ENCODE results near the gene MED15.
"Not testable (repeated sequence)": the region's sequence is repeated elsewhere in the genome, so short reads cannot be mapped to it uniquely, and the experiment has no call there.

MED15 gene

DNA sequence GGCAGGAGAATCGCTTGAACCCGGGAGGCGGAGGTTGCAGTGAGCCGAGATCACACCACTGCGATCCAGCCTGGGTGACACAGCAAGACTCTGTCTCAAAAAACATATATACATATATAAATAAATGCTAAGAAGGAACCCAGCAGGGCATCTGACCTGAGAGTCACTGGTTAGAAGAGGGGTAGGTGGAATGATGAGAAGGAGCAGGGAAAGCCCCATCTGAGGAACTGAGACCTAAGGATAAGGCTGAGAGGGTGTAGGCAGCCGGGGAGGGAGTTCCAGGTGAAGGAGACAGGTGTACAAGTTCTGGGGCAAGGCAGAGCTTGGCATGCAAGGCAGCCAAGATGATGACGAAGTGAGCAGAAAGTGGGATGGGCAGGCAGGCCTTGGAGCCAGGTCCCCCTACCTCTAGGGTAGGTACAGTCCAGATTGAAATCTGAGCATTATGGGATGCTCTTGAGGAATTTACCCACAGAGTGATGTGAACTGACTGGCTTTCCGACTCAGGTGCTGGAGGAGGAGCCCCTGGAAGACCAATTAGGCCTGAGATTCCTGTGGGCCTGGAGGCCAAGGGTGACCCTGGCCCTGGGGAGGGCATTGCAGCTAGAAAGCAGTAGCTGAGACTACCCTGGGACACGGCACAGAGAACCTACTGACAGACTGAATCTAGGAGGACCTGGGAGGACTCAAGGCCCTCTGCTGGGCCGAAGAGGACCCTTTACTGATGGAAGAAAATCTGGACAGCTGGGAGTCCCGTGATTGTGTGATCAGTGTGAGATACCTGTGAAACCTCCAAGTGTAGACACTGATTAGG lies 34.6 kb upstream of the MED15 start:
- peak overlapping the region; percentile 79 for H3K27ac Mint-ChIP-seq
- H3K4me1 Mint-ChIP-seq (ENCODE audit: low read depth): peaks cover 41% of the 10 kb centered on the region
- no peaks in the 10 kb centered on the region for H3K27me3 Mint-ChIP-seq
- H3K9me3 Mint-ChIP-seq (ENCODE audit: low read depth): no peaks in the 10 kb centered on the region
- H3K4me3 Mint-ChIP-seq: no peak overlapping the region
- peaks cover 8% of the 10 kb centered on the region for H3K36me3 Mint-ChIP-seq

DNA sequence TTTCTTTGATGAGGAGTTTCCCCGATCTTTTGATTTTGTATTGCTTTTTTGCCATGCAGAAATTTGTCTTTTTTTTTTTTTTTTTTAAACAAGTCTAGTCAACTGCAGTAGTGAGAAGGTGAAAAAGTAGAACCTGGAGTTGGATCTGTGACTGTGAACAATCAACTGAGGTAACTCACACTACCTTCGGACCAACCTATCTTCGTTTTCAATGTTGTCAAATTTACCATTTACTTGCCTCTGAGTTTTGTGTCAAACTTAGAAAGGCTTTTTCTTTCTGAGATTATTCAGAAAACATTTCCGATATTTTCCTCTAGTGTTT lies 32.3 kb upstream of the MED15 start:
- Mint-ChIP-seq H3K9me3 (ENCODE audit: low read depth) (no peaks in the 10 kb centered on the region), H3K4me1 (ENCODE audit: low read depth) (peaks cover 36% of the 10 kb centered on the region), H3K4me3 (peak overlapping the region; percentile 3), H3K36me3 (peaks cover 8% of the 10 kb centered on the region), H3K27ac (peak overlapping the region; percentile 84), H3K27me3 (no peaks in the 10 kb centered on the region)

DNA sequence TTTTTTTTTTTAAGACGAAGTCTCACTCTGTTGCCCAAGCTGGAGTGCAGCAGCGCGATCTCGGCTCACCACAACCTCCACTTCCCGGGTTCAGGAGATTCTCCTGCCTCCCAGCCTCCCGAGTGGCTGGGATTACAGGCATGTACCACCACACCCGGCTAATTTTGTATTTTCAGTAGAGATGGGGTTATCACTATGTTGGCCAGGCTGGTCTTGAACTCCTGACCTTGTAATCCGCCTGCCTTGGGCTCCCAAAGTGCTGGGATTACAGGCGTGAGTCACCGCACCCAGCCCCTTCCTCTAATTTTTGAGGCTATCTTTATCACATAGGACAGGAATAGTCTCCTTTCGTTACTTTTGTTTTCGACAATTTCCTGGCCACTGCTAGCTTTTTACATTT lies 31.8 kb upstream of the MED15 start:
- H3K4me1 Mint-ChIP-seq (ENCODE audit: low read depth): peaks cover 37% of the 10 kb centered on the region
- not testable (repeated sequence) for H3K9me3 Mint-ChIP-seq (ENCODE audit: low read depth); H3K27me3 Mint-ChIP-seq; H3K4me3 Mint-ChIP-seq; H3K36me3 Mint-ChIP-seq
- peak overlapping the region; percentile 84 for H3K27ac Mint-ChIP-seq

DNA sequence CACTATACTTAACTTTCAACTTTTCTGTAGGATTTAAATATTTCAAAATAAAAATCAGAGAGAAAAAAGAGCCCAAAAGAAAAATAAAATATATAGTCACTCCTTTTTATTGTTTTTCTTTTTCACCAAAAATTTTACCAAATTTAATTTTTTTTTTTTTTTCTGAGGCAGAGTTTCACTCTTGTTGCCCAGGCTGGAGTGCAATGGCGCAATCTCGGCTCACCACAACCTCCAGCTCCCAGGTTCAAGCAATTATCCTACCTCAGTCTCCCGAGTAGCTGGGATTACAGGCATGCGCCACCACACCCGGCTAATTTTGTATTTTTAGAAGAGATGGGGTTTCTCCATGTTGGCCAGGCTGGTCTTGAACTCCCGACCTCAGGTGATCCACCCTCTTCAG lies 29.4 kb upstream of the MED15 start:
- not testable (repeated sequence) for H3K27ac Mint-ChIP-seq
- peaks cover 33% of the 10 kb centered on the region for H3K4me1 Mint-ChIP-seq (ENCODE audit: low read depth)

DNA sequence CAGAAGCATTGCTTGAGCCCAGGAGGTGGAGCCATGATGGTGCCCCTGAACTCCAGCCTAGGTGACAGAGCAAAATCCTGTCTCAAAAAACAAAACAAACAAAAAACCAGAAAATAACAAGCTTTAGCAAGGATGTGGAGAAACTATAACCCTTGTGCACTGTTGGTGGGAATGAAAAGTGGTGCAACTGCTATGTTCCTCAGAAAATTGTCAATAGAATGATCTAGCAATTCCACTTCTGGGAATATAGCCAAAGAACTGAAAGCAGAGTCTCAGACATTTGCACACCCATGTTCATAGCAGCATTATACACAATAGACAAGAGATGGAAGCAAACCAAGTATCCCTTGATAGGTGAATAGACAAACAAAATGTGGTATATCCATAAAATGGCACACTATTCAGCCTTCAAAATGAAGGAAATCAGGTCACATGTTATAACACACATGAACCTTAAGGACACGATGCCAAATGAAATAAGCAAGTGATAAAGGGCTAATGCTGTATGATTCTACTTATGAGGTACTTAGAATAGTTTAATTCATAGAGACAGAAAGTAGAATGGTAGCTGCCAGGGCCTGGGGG lies 27.7 kb upstream of the MED15 start:
- Mint-ChIP-seq H3K27me3 (no peaks in the 10 kb centered on the region), H3K9me3 (ENCODE audit: low read depth) (no peaks in the 10 kb centered on the region), H3K4me3 (no peak overlapping the region), H3K36me3 (peaks cover 9% of the 10 kb centered on the region), H3K4me1 (ENCODE audit: low read depth) (peaks cover 30% of the 10 kb centered on the region), H3K27ac (no peak overlapping the region)

More for the DNA sequence above, 29.4 kb upstream of the MED15 start:
- not testable (repeated sequence) for H3K9me3 Mint-ChIP-seq (ENCODE audit: low read depth); H3K27me3 Mint-ChIP-seq; H3K36me3 Mint-ChIP-seq; H3K4me3 Mint-ChIP-seq

DNA sequence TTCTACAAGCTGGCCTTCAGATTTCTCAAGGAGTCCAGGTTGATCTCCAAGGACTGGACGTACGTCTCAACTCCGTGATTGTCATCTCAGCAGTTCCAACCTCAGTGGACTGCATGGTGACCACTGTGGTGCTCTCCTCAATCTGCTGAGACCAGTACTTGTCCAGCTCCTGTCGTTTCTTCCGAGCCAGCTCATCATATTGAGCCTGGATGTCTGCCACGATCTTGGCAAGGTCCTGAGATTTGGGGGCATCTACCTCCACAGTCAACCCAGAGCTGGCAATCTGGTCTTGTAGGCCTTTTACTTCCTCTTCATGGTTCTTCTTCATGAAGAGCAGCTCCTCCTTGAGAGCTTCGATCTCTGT lies 24.3 kb upstream of the MED15 start:
- not testable (repeated sequence) for H3K36me3 Mint-ChIP-seq; H3K9me3 Mint-ChIP-seq (ENCODE audit: low read depth); H3K4me3 Mint-ChIP-seq; H3K27me3 Mint-ChIP-seq; H3K27ac Mint-ChIP-seq
- peaks cover 21% of the 10 kb centered on the region for H3K4me1 Mint-ChIP-seq (ENCODE audit: low read depth)

DNA sequence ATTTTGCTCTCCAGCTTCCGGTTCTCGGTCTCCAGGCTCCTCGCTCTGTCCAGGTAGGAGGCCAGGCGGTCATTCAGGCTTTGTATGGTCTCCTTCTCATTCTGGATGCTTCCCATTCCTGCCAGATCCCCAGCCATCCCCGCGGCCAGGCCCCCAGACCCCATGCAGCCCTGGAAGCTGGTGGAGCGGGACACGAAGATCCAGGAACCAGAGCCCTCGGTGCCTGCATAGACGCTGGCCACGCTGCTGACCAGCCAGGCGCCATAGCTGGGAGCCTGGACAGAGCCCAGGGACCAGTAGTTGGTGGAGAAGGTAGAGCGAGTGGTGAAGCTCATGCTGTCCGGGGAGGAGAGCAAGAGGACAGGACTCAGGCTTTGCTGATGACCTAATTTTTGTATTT lies 23.6 kb upstream of the MED15 start:
- Mint-ChIP-seq H3K27me3 (no peaks in the 10 kb centered on the region), H3K36me3 (peaks cover 9% of the 10 kb centered on the region), H3K4me1 (ENCODE audit: low read depth) (peaks cover 25% of the 10 kb centered on the region), H3K27ac (no peak overlapping the region), H3K9me3 (ENCODE audit: low read depth) (no peaks in the 10 kb centered on the region), H3K4me3 (no peak overlapping the region)

DNA sequence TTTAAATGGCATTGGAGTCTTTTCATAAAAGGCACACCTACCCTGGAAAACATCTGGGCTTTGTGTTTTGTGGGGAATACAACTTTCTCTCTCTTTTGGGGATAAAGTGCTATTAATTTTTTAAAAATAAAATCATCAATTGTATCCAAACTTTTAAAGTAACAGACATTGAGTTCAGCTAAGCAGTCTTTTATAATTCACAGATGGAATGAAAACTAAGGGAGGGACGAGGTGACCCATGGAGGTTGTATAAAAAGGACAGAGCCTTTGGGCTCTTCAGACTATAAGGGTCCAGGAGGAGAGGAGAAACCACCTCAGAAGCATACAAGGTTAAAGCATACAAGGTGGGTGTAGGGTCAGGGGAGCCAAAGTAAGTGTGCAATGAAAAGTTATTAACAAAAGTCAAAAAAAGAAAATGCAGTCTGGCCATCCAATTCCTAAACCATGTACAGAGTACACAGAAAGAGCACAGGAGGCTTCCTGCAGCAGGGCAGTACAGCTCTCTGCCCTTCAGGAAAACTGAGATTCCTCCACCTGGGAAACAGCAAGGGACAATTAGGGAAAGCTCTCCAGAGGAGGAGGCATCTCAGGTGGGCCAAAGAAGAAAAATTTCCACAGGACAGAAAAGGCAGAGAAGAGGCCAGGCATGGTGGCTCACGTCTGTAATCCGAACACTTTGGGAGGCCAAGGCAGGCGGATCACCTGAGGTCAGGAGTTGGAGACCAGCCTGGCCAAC lies 22.3 kb upstream of the MED15 start:
- Mint-ChIP-seq H3K4me3 (no peak overlapping the region), H3K4me1 (ENCODE audit: low read depth) (peaks cover 31% of the 10 kb centered on the region), H3K27me3 (no peaks in the 10 kb centered on the region), H3K27ac (peak overlapping the region; percentile 6), H3K9me3 (ENCODE audit: low read depth) (no peaks in the 10 kb centered on the region), H3K36me3 (peaks cover 2% of the 10 kb centered on the region)

DNA sequence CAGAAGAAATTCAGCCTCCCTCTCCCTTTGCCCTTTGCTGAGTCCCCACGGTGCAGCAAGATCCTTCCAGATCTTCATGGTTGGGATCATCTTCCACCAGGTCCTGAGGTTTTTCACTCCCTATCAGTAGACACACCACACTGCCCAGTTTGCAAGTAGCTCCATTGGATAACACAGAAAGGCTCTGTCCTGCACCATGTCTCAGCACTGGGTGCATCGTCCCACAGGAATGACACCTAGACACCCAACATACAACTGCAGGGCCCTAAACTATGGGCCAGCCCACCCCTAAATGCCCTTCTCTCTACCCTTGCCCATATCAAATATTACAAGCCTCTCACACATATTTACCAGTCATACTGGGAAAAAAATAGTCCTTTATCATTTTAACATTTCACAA lies 21.2 kb upstream of the MED15 start:
- Mint-ChIP-seq H3K4me3 (no peak overlapping the region), H3K36me3 (peaks cover 2% of the 10 kb centered on the region), H3K27me3 (no peaks in the 10 kb centered on the region), H3K4me1 (ENCODE audit: low read depth) (peaks cover 41% of the 10 kb centered on the region), H3K27ac (no peak overlapping the region), H3K9me3 (ENCODE audit: low read depth) (no peaks in the 10 kb centered on the region)

DNA sequence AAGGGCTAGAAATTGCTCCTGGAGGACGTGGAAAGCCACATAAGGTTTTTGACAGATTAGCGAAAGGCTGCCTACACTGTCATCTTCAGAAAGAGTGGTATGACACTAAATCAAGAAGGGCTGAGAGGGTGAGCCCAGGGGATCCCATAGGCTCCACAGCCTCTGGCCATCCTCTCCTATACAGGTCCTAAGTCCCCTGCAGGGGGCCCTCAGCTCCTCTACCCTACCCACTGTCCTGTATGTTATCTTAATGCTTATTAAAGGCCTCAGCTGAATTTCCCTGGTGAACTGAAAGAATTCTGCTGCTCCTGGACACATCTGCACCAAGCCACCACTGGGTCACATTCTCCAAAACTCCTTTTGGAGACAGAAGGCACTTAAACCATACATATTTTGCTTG lies 19.7 kb upstream of the MED15 start:
- Mint-ChIP-seq H3K36me3 (peaks cover 2% of the 10 kb centered on the region), H3K4me1 (ENCODE audit: low read depth) (peaks cover 53% of the 10 kb centered on the region), H3K4me3 (no peak overlapping the region), H3K27me3 (no peaks in the 10 kb centered on the region), H3K9me3 (ENCODE audit: low read depth) (no peaks in the 10 kb centered on the region), H3K27ac (no peak overlapping the region)

DNA sequence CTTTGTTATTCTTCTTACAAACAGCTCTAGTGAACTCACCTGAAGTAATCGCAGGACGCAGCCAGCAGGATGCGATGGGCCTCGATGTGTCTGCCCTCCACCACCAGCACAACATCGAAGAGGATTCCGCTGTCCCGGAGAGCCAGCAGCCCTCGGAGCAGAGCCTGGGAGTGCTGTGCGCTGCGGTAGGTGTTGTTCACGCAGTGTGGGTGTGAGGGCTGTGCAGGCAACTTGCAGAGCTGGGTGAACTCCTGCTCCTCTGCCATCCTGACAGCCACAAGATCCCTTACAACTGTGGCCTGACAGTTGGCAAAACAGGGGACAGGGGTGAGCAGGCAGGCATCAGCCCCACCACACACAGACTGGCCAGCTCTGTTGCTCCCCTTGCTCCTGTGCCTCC lies 18.5 kb upstream of the MED15 start:
- no peaks in the 10 kb centered on the region for H3K9me3 Mint-ChIP-seq (ENCODE audit: low read depth)
- peaks cover 58% of the 10 kb centered on the region for H3K4me1 Mint-ChIP-seq (ENCODE audit: low read depth)

DNA sequence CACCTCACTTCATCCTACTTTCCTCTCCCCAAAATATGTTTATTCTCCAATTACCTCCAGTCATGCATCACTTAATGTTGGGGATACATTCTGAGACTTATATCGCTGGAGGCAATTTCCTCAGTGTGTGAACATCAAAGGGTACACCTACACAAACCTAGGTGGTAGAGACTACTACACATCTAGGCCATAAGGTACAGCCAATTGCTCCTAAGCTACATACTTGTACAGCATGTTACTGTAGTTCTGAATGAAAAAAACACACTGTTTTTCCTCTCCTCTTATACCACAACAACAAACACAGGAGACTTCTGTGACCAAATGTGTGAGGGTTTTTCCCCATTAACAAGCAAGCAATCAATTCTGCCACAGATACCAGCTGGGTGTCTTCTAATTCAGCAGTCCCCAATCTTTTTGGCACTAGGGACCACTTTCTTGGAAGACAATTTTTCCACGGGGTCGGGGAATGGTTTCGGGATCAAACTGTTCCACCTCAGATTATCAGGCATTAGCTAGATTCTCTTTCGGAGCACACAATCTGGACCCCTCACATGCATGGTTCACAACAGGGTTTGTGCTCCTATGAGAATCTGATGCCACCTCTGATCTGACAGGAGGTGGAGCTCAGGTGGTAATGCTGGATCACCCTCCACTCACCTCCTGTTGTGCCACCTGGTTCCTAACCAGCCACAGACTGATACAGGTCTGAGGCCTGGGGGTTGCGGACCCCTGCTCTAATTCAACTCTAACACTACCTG lies 17.0 kb upstream of the MED15 start:
- Mint-ChIP-seq H3K9me3 (ENCODE audit: low read depth) (no peaks in the 10 kb centered on the region), H3K36me3 (no peaks in the 10 kb centered on the region), H3K4me3 (no peak overlapping the region), H3K27ac (no peak overlapping the region), H3K27me3 (no peaks in the 10 kb centered on the region), H3K4me1 (ENCODE audit: low read depth) (peaks cover 62% of the 10 kb centered on the region)

More for the DNA sequence above, 18.5 kb upstream of the MED15 start:
- Mint-ChIP-seq H3K36me3 (no peaks in the 10 kb centered on the region), H3K27me3 (no peaks in the 10 kb centered on the region), H3K4me3 (no peak overlapping the region), H3K27ac (no peak overlapping the region)

DNA sequence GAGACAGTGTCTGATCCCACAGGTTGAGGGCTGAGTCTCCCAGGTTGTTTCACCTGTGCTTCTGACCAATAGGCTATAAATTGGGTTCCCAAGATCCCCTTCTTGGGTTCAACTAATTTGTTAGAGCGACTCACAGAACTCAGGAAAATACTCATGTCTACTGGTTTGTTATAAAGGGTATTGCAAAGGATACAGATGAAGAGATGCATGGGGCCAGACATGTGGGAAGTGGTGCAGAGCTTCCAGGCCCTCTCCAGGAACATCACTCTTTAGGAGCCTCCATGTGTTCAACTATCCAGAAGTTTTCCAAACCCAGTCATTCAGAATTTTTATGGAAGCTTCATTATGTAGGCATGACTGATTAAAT lies 16.5 kb upstream of the MED15 start:
- Mint-ChIP-seq H3K4me1 (ENCODE audit: low read depth) (peaks cover 62% of the 10 kb centered on the region), H3K36me3 (no peaks in the 10 kb centered on the region), H3K9me3 (ENCODE audit: low read depth) (no peaks in the 10 kb centered on the region), H3K27ac (no peak overlapping the region), H3K27me3 (no peaks in the 10 kb centered on the region), H3K4me3 (no peak overlapping the region)

DNA sequence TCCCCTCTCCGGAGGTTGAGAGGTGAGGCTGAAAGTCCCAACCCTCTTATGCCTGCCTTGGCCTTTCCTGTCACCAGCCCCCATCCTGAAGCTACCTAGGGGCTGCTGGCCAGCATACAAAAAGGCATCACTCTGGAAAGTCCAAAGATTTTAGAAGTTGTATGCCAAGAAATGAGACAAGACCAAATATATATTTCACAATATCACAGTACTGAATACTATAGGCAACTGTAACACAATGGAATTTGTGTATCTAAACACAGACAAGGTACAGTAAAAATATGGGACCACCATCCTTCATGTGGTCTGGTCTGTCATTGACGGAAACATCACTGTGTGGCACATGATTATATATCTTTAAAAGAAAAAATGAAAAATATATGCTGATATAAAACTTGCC lies 16.1 kb upstream of the MED15 start:
- Mint-ChIP-seq H3K9me3 (ENCODE audit: low read depth) (no peaks in the 10 kb centered on the region), H3K4me1 (ENCODE audit: low read depth) (peaks cover 60% of the 10 kb centered on the region), H3K4me3 (no peak overlapping the region), H3K27me3 (no peaks in the 10 kb centered on the region), H3K27ac (no peak overlapping the region), H3K36me3 (no peaks in the 10 kb centered on the region)
